RKO (cell line): ENCODE data around the gene PAQR7.

Experiments
- DNase-seq: peaks from one replicate; pipeline ENCODE4 v3.0.0-alpha.2; 2016; ENCODE audit warnings: low spot score

PAQR7 gene

DNA sequence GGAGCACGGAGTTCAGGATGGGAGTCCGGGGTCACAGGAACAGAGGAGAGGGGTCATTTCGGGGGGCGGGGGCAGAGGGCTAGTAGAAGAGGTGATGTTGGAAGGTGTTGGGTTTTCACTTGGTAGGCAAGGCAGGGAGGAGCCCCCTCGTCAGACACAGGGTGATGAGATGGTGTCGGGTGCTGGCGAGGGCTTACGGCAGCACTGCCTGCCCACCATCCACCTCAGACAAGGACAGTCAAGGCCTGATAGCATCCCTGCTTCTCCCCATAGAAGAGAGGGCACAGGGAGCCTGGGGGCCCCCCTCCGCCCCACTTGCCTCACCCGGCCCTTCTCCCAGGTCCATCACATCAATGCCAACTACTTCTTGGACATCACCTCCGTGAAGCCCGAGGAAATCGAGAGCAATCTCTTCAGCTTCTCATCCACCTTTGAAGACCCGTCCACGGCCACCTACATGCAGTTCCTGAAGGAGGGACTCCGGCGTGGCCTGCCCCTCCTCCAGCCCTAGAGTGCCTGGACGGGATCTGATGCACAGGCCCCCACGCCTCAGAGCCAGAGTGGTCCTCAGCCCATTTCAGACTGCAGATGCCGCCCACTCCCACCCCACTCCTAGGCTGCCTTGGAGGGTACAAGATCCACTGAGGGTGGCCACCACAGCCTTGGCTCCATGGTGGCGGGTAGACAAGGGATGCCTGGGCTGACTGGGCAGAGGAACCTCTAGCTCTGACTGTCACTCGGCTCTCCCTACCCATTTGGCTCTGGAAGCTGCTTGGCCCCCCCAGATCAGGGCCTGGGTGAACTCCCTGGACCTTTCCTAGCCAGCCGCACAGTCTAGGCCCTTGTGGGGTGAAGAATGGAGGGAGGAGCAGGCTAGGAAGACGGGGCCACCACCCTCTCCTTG is 60.0 kb downstream of the PAQR7 start:
- no peak for DNase-seq

DNA sequence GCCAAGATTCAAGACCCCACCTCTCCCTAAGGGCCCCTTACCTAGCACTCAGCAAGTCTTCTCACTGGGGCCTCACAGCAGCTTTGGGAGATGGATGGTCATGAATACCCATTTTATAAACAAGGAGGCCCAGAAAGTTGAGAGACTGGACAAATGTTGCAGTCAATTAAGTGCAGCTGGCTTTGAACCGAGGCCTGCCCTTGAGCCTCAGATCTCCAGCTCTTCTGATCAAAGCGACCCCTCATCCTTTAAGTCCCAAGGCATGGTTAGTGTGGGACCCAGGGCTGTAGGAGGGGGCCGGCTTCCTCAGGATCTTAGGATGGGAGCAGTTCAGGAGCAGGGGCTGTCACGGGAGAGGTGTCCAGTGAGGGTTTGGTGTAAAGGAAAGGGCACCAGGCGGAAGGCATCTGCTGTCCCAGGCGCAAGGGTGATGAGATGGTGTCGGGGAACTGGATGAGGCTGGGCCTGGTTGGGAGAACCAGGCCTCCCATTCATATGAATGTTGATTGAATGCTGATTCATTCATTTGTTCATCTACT is 60.9 kb downstream of the PAQR7 start:
- no peak for DNase-seq

DNA sequence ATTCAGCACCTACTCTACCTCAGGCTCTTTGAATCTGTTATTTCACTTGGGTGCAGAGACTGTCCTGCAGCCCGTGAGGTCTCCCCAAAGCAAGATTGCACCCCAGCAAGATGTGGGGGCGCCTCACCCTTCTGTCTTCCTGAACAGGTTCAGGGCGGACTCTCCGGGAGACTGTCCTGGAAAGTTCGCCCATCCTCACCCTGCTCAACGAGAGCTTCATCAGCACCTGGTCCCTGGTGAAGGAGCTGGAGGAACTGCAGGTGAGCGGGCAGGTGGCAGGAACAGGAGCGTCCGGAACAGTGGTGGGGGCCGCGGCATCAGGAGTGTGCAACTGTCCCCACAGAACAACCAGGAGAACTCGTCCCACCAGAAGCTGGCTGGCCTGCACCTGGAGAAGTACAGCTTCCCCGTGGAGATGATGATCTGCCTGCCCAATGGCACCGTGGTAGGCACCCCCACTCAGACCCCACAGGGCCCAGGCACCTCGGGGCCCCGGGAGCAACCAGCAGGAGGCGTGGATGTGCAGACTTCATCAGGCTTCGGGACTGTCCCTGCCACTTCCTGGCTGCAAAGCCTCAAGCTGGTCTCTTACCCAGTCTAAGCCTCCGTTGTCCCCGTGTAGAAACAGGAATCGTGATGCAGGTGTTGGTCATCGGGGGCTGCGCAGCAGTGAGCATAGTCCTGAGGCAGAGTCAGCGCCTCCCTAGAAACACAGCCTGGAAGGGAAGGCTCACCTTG is 61.6 kb downstream of the PAQR7 start:
- no peak for DNase-seq

DNA sequence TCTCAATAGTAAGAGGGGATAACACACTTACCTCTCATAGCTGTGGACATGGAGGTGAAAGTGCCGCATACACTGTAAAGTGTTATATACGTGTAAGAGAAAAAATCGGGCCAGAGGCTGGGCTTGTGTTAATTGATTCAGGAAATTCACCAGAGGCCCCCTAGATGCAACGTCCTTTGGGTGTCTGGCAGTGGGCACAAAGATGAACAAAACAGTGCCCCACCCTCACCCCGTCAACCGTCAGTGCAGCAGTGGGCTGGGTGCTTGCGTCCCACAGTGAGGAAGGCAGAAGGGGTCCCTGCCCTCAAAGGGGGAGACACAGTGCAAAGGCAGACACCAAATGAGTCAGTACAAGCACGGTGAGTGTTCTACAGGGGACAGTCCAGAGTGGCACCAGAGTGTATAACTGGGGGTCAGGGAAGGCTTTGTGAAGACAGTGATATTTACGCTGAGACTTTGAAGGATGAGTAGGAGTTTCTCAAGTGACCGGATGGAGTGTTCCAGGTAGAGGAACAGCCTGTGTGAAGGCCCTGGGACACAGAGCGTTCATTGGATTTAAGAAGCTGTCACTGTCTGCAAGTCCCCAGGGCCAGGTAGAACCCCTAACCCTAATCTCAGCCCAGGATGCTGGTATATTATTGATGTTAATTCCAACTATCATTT is 62.3 kb downstream of the PAQR7 start:
- no peak for DNase-seq
